Fibroblast of skin of right biceps (primary cell): Measurements from ENCODE around the gene TET1.
"Not testable (repeated sequence)": the region's sequence is repeated elsewhere in the genome, so short reads cannot be mapped to it uniquely, and the experiment has no call there.

Source experiments
- DNase-seq: peaks from one replicate; pipeline ENCODE4 v3.0.0-alpha.2; 2013

Gene TET1

DNA sequence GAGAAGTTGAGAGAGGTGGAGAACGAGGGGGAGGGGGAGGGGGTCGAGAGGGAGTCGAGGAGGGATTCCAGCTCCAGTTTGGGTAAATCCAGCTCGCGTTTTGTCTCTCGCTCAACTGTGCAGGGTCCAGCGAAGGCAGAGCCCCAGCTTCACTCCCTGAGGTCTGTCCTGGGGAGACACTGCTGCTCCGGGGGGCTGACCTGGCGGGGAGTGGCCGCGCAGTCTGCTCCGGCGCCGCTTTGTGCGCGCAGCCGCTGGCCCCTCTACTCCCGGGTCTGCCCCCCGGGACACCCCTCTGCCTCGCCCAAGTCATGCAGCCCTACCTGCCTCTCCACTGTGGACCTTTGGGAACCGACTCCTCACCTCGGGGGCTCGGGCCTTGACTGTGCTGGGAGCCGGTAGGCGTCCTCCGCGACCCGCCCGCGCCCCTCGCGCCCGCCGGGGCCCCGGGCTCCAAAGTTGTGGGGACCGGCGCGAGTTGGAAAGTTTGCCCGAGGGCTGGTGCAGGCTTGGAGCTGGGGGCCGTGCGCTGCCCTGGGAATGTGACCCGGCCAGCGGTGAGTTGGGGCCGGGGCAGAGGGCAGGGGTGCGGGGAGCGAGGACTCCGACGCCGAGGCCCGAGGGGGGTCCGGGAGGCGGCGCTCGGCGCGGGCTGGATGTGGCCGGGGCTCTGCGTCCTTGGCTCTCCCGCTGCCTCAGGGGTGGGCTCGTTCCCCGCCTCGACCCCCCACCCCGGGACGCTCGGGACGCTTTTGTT is at the start of gene TET1:
TSS of gene TET1 (plus strand) at position 152 of the 757 bp plus-strand sequence. CDS start 12,002 bp downstream, outside the sequence.
- peak; percentile 71 for DNase-seq

GRCh38 chr10:68516216-68516615 is 43.9 kb upstream of the TET1 start:
- DNase-seq = not testable (repeated sequence)

DNA sequence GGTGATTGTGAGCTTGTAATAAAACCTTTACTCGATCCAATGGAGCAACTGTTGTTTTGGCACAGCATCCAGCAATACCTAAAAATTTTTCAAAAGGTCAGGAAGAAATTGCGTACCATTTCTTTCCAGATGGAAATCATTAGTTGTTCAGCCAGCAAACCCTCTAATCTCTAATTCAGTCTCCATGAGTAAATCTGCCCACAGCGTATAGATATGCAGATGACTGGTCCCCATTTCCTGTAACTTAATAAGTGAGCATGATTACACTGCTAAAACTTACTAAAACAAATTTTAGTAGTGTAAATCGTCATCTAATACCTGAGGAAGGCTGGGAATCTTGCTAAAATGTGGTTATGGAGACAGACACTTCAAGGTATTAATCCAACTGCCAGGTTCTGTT is 43.4 kb upstream of the TET1 start:
- DNase-seq = peak; percentile 87

DNA sequence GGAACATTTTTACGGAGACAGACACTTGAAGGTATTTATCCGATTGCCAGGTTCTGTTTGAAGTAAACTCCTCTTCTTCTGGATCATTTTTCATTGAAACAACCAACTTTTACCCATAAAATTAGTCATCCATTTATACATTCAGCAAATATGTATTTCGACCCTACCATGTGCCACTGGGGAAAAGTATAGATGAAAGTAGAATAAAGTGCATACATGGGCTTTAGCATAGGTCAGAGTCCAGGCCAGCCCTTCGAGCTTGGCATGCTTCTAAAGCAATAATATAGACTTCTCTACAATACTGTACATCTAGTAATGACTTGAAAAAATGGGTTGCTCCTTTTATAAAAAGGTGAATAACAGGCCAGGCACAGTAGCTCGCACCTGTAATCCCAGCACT is 42.9 kb upstream of the TET1 start:
- DNase-seq = peak; percentile 35

DNA sequence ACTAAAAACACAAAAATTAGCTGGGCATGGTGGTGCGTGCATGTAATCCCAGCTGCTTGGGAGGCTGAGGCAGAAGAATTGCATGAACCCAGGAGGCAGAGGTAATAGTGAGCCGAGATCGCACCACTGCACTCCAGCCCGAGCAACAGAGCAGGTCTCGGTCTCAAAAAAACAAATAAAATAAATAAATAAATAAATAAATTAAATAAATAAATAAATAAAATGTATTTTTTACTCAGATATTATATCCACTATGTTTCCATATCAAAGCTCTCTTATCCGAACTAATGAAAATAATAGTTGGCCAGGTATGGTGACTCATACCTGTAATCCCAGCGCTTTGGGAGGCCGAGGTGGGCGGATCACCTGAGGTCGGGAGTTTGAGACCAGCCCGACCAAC is 41.5 kb upstream of the TET1 start:
- DNase-seq = not testable (repeated sequence)

DNA sequence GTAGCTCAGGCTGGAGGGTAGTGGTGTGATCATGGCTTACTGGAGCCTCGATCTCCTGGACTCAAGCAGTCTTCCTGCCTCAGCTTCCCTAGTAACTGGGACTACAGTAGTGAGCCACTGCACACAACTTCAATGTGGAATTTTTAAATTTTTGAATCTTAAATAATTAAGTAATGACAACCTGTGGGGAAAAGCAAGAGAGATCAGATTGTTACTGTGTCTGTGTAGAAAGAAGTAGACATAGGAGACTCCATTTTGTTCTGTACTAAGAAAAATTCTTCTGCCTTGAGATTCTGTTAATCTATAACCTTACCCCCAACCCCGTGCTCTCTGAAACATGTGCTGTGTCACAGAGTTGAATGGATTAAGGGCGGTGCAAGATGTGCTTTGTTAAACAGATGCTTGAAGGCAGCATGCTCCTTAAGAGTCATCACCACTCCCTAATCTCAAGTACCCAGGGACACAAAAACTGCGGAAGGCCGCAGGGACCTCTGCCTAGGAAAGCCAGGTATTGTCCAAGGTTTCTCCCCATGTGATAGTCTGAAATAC is 34.6 kb upstream of the TET1 start:
- DNase-seq = not testable (repeated sequence)

DNA sequence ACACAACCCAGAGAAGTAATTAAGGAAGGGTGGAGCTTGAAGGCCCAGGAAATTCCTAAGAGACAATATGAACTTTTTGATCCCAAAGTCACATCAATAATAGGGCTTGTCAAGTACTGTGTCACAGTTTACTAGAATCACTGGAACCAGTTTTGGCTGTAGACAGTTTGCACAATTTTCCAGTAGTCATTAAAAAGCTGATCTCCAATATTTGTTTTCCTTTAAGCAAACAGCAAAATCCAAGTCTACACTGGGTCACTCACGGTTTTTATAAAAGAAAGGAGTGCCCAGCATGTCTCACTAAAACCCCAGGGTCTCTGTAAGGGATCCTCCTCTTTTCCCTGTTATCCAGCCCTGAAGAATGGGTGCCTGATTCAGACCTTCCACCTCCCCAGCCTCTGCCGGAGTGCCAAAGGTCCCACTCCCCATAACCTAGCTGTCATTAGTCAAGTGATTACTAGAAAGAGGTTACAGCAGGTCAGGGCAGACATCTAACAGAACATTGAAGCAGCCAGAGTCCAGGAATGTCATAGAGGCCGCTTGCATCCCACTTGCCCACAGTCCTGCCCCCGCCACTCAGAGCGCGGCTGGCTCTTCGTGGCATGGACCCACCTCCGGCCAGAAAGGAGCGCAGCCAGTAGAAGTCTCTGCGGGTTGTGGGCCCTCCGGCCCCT is 33.4 kb upstream of the TET1 start:
- DNase-seq = no peak

GRCh38 chr10:68536973-68537372 is 23.2 kb upstream of the TET1 start:
- no peak for DNase-seq

- no peak for DNase-seq
These were observed 22.3 kb upstream of the TET1 start for GRCh38 chr10:68537796-68538195.

DNA sequence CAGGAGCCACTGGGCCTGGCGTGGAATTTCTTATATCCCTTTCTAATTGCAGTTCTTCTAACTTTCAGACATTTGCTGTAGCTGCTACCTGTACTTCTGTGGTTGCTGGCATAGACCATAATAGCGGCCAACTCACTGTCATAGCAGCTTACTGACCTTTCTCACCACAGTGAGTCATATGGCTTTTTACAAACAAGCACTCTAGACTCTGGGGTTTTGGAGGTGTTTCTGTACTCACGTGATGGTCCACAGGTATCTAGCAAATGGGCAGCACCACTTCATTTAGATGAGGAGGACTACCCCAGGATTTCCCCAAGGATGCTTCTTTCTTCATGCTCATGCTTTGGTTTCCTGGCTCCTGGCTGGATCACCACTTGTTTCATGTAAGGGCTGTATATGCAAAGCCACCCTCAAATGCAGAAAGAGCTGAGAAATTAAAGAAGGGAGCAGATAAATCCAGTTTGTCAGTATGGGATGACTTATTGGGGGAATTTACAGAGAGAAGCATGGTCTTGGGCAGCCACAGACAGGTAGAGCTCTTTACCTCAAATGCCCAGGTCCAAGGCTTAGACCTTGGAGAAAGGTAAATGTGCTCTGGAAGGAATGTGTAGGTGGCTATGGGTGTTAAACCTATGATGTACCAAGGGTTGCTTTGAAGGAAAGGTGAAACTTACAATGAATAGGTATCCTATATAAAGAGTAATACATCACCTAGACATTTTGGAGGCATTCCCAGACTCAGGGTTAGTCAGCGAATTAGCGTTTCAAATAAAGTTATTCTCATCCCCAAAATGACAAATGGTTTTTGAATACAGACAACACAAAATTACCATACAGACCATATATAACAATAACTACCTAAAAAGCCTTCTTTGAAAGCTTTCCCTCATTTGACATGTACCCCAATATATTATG is 16.9 kb upstream of the TET1 start:
- DNase-seq = peak; percentile 56

DNA sequence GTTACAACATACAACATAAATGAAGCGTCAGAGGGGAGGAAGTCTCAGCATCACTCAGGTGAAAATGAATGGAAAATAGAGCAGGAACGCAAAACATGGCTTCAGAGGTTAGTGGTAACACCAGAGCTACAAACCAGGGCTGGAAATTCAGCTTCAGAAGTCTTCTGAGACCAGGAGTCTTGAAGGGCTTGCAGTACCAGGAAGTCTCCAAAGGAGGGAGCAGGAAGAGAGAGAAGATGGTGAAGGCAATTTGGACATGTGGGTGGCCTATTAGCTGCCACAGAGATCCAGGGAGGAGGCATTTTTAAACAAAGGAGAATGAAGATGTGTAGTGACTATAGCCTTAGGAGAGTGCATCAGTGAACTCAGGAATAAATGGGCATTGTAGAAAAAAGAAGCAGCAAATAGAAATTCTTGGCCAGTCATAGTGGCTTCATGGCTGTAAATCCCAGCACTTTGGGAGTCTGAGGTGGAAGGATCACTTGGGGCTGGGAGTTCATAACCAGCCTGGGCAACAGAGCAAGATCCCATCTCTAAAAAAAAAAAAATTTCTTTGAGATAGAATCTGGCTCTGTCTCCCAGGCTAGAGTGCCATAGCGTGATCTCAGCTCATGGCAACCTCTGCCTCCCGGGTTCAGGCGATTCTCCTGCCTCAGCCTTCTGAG is 9.3 kb upstream of the TET1 start:
- DNase-seq = peak; percentile 82

DNA sequence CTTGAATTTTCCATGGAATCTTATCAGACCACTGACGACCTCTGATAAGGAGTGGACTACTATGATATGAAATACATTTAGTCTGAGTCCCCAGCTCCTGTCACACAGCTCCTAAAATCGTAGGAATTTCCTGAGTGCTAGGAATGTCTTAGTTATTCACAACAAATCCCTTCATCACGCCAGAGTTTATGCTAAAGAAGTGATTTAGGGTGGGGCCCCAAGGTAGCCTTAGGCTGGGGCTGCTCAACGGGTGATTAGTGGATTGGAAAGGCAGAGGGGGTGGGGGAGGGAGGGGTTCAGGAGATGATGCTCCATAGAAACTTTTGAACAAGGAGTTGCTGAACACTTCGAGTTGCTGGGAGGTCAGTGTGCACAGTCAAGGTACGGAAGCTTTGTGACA is 7.0 kb upstream of the TET1 start:
- DNase-seq = peak; percentile 4

DNA sequence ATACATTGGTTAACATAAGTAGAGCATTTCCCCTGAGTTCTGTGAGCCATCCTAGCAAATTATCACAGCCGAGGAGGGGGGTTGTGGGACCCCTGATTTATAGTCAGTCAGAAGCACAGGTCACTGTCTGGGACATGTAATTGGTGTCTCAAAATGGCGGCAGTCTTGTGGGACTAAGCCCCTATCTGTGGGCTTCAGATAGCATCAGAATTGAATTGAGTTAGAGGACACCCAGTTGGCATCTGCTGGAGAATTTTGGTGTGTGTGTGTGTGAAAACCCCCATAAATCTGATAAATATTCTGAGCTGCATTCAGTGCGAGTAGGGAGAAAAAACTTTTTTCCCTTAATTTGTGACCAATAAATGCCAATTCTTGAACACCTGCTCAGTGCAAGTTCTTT is 6.5 kb upstream of the TET1 start:
- DNase-seq = no peak

DNA sequence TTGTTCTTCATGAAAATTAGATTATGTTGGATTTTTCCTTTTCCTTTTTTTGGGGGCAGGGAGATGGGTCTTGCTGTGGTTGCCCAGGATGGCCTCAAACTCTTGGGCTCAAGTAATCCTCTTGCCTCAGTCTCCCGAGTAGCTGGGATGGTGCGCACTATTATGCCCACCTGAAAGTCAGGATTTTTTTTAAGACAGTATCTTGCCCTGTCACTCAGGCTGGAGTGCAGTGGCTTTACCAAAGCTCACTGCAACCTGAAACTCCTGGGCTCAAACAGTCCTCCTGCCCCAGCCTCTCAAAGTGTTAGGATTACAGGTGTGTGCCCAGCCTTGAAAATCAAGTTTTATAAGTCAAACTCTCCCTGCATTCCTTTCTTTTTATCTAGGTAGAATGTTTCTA is 1.7 kb upstream of the TET1 start:
- no peak for DNase-seq

DNA sequence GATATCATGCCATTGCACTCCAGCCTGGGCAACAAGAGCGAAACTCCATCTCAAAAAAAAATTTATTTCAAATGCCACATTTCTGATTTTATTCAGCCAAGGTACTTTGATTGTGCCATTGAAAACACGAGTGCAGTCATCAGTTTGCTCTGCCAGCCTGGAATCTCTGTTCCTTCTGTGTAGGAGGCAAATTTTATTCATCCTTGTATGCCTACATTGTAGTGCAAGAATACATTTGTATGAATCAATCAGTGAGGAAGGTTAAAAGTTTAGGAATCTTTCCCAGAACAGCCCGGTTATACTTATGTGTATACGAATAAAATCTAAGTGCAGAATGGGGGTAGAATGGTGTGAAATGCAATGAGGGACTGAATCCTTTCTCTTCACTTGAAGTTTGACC is 886 bp upstream of the TET1 start:
- peak; percentile 33 for DNase-seq

DNA sequence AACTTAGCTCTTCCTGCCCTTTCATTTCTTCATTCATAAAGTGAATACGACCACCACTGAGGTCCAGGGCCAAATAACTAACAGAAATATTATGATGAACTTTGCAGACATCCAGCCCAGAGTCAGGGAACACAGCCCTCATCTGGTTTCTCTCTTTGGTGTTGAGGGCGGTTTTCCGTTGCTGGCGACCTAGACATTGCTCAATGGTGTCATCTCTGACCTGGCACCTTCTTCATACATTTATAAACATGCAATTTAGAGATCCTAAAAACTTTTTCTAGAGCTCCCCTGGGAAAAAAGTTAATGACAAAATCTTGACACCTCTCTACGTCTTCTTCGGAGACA is 324 bp upstream of the TET1 start:
- DNase-seq = no peak

DNA sequence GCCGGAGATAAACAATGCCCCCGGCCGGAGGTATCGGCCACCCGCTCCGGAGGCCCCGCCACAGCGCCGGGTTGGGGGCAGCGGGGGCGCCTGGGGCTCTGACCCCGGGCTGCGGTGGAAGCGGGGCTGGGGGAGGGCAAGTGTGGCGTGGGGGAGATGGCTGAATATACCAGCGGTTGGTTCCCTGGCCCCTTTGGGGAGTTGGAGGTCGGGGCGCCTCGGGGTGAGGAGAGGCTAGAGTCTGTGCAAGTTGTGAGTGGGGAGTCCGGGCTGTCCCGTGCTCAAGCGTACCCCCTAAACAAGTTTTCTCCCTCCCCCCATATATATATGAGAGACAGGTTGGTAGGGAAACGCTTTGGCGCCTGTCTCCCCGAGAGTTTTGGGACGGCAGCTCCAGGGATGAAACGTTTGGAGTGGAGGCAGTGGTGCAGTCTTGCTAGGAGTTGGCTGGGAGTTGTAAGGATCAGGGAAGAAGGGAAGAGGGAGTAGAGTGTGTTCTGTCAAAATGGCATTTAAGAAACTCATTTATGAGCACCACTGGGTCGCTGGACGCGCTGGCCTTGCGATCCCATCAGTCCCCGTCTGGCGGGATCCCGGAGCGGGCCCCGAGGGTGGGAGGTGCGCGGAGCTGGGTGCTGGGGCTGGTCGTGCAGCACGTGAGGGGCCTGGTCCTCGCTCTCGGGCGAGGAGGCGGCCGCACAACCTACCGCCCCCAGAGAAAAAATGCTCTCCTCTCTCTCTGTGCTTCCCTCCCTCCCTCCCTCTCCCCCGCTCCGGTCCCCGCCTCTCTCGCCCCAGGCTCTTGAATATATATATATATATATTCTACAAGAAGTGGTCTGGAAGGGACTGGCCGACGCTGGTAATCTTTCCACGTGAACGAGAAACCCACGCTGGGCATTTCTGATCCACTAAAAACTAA is 1.1 kb downstream of the TET1 start:
- peak; percentile 61 for DNase-seq

- DNase-seq = peak; percentile 34
These were observed 1.9 kb downstream of the TET1 start for GRCh38 chr10:68561865-68562649.

DNA sequence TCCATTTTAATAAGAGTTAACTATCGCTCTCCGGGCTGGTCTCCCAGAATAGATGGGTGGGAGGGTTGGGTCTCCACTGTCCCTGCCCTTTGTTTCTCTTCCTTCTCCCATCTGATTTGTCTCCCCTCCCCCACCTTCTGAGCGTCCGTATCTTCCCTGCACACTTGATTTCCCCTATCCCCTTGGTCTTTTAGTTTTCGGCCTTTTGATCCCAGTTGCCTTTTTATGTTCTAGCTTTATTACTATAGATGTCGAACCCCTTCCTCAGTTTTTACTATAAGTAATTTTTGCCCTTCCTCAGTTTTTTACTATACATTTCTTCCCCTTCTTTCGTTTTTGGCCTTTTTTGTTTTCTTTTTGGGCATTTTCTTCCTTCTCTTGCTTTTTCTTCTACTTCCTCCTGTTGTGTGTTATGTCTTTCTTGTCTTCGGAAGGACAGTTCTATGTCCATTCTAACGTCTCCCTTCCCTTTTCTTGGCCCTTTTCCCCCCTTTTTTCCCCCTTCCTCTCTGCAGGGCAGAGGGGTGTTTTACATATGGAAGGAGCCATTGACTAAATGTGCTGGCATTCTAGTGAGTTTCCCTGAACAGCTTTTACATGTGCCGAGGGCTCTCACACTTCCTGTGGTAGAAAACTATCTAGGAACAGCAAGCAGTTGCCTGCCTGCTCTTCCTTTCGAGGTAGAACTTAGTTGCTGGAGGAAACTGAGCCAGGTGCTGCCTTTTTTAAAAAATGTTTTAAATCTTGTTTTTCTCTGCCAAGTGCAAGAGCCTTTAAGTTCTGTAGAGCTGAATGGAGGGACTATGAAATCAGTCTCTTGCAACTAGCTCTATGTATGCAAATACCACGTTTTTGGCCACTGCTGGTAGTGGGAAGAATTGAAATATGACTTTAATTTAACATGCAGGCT is 2.8 kb downstream of the TET1 start:
- DNase-seq = peak; percentile 72

GRCh38 chr10:68564712-68565111 is 4.6 kb downstream of the TET1 start:
- DNase-seq = no peak
